Measurements from ENCODE around the gene POT1. TPM values are rescaled to one million over a fixed set of nuclear protein-coding genes. Genes with fewer than 3 reads are reported as not detected.
A peak's percentile ranks its signal among the peaks of the same experiment; 100 is the strongest.

Gene POT1
- total and polyA plus RNA-seq, 2 experiments from 2014 or later = 12.0 to 40.4 TPM

DNA sequence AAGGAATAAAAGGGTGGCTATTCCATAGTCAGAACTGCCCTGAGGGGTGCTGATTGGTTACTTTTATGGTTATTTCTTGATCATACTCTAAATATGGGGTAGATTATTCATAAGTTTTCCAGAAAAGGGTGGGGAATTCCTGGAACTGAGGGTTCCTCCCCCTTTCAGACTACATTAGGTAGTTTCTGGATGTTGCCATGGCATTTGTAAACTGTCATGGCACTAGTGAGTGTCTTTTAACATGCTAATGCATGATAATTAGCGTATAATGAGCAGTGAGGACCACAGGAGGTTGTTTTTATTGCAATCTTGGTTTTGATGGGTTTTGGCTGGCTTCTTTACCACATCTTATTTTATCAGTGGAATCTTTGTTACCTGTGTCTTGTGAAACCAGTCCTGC lies 26.5 kb upstream of the POT1 start:
- H3K4me3 Mint-ChIP-seq = no peak overlapping the region
- H3K27me3 Mint-ChIP-seq (ENCODE audit: insufficient read depth, low read depth, poor library complexity) = no peaks in the 10 kb centered on the region
- peaks cover 15% of the 10 kb centered on the region; the same call in 1 of the 2 replicates for H3K36me3 ChIP-seq (ENCODE audit: insufficient read depth)
- ATAC-seq (no peak), DNase-seq (ENCODE audit: low spot score) (peak; percentile 11)
- H3K27me3 ChIP-seq (ENCODE audit: insufficient read depth) = no peaks in the 10 kb centered on the region
- no peak overlapping the region for H3K27ac ChIP-seq (ENCODE audit: low read depth)
- peaks cover 28% of the 10 kb centered on the region for H3K9me3 Mint-ChIP-seq
- H4K20me1 ChIP-seq (replicated peaks; ENCODE audit: insufficient read depth) = no peaks in the 10 kb centered on the region
- no peaks in the 10 kb centered on the region for H3K4me1 ChIP-seq (ENCODE audit: insufficient read depth)
- H3K36me3 Mint-ChIP-seq (ENCODE audit: low read depth) = peaks cover 25% of the 10 kb centered on the region
- H3K4me2 ChIP-seq = no peak overlapping the region
- no peaks in the 10 kb centered on the region for H3F3A ChIP-seq (replicated peaks; ENCODE audit: low read depth)
- H3K4me3 ChIP-seq = no peak overlapping the region
- TF ChIP-seq CREB1 (CRISPR knock-in tag; IDR thresholded peaks at IDR 0.05; ENCODE audit: low read depth) (no peak), EZH2phosphoT487 (IDR thresholded peaks at IDR 0.05; ENCODE audit: unreplicated experiment) (no peak), ZNF114 (CRISPR knock-in tag; IDR thresholded peaks at IDR 0.05) (no peak), EZH2 (IDR thresholded peaks at IDR 0.05; ENCODE audit: low read depth, unreplicated experiment) (no peak), JUNB (IDR thresholded peaks at IDR 0.05; ENCODE audit: unreplicated experiment) (no peak), STAT1 (IDR thresholded peaks at IDR 0.05; ENCODE audit: unreplicated experiment) (no peak)
- TF ChIP-seq, protein P1, sequence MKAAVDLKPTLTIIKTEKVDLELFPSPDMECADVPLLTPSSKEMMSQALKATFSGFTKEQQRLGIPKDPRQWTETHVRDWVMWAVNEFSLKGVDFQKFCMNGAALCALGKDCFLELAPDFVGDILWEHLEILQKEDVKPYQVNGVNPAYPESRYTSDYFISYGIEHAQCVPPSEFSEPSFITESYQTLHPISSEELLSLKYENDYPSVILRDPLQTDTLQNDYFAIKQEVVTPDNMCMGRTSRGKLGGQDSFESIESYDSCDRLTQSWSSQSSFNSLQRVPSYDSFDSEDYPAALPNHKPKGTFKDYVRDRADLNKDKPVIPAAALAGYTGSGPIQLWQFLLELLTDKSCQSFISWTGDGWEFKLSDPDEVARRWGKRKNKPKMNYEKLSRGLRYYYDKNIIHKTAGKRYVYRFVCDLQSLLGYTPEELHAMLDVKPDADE (IDR thresholded peaks at IDR 0.05) = no peak
- TF ChIP-seq, protein P2, sequence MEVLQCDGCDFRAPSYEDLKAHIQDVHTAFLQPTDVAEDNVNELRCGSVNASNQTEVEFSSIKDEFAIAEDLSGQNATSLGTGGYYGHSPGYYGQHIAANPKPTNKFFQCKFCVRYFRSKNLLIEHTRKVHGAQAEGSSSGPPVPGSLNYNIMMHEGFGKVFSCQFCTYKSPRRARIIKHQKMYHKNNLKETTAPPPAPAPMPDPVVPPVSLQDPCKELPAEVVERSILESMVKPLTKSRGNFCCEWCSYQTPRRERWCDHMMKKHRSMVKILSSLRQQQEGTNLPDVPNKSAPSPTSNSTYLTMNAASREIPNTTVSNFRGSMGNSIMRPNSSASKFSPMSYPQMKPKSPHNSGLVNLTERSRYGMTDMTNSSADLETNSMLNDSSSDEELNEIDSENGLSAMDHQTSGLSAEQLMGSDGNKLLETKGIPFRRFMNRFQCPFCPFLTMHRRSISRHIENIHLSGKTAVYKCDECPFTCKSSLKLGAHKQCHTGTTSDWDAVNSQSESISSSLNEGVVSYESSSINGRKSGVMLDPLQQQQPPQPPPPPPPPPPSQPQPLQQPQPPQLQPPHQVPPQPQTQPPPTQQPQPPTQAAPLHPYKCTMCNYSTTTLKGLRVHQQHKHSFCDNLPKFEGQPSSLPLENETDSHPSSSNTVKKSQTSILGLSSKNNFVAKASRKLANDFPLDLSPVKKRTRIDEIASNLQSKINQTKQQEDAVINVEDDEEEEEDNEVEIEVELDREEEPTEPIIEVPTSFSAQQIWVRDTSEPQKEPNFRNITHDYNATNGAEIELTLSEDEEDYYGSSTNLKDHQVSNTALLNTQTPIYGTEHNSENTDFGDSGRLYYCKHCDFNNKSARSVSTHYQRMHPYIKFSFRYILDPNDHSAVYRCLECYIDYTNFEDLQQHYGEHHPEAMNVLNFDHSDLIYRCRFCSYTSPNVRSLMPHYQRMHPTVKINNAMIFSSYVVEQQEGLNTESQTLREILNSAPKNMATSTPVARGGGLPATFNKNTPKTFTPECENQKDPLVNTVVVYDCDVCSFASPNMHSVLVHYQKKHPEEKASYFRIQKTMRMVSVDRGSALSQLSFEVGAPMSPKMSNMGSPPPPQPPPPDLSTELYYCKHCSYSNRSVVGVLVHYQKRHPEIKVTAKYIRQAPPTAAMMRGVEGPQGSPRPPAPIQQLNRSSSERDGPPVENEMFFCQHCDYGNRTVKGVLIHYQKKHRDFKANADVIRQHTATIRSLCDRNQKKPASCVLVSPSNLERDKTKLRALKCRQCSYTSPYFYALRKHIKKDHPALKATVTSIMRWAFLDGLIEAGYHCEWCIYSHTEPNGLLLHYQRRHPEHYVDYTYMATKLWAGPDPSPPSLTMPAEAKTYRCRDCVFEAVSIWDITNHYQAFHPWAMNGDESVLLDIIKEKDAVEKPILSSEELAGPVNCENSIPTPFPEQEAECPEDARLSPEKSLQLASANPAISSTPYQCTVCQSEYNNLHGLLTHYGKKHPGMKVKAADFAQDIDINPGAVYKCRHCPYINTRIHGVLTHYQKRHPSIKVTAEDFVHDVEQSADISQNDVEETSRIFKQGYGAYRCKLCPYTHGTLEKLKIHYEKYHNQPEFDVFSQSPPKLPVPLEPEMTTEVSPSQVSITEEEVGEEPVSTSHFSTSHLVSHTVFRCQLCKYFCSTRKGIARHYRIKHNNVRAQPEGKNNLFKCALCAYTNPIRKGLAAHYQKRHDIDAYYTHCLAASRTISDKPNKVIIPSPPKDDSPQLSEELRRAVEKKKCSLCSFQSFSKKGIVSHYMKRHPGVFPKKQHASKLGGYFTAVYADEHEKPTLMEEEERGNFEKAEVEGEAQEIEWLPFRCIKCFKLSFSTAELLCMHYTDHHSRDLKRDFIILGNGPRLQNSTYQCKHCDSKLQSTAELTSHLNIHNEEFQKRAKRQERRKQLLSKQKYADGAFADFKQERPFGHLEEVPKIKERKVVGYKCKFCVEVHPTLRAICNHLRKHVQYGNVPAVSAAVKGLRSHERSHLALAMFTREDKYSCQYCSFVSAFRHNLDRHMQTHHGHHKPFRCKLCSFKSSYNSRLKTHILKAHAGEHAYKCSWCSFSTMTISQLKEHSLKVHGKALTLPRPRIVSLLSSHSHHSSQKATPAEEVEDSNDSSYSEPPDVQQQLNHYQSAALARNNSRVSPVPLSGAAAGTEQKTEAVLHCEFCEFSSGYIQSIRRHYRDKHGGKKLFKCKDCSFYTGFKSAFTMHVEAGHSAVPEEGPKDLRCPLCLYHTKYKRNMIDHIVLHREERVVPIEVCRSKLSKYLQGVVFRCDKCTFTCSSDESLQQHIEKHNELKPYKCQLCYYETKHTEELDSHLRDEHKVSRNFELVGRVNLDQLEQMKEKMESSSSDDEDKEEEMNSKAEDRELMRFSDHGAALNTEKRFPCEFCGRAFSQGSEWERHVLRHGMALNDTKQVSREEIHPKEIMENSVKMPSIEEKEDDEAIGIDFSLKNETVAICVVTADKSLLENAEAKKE (CRISPR knock-in tag; IDR thresholded peaks at IDR 0.05) = no peak
- peaks cover 8% of the 10 kb centered on the region; the same call in 1 of the 2 replicates for H3K9me2 ChIP-seq (ENCODE audit: insufficient read depth)
- no peak overlapping the region for H3K27ac Mint-ChIP-seq
- no peak overlapping the region for H2AFZ ChIP-seq
- H3K4me1 Mint-ChIP-seq = peaks cover 6% of the 10 kb centered on the region; the same call in 2 of the 3 replicates
- no peaks in the 10 kb centered on the region for H3K79me2 ChIP-seq (replicated peaks; ENCODE audit: insufficient read depth)

Measured in GM23338 (cell line).